ENCODE results near the gene NTM.

The NTM gene

DNA sequence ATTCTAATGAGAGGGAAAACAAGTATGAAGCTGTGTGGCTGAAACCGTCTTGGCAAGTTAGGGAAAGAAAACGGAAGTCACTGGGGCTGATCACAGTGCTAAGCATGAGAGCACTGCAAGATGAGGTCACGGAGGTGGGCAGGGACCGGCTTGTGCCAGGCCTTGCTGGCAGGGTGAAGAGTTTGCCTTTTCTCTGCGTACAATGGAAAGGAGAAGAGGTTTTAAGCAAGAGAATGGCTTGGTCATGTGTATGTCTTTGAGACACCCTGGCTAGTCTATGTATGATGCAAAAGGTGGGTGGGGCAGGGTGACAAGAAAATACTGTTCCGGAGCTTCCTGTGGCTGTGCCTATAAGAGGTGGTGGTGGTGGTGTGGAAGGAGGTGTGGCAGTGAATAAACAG lies 567.9 kb downstream of the NTM start:
- no peak overlapping the region for H3K4me3 ChIP-seq (ENCODE audit: low read depth, low read length)

DNA sequence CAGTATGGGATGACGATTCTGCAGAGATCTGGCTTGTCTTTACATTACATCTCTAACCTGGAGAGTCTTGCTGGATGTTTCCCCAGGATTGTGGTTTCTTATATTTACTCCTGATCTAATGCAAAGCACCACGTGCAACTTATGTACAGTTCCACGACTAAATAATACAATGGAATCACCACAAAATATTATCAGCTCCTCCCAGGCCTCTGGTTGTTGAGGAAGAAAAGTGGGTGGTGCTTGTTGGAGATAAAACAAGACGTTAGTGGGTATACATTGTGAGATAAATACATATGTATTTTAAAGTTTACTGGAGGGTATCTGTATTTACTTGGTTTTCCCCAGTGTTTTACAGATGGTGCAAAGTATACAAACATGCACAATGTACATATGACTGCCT lies 569.7 kb downstream of the NTM start:
- H3K4me3 ChIP-seq (ENCODE audit: low read depth, low read length), result no peak overlapping the region
- TF ChIP-seq, protein P1, sequence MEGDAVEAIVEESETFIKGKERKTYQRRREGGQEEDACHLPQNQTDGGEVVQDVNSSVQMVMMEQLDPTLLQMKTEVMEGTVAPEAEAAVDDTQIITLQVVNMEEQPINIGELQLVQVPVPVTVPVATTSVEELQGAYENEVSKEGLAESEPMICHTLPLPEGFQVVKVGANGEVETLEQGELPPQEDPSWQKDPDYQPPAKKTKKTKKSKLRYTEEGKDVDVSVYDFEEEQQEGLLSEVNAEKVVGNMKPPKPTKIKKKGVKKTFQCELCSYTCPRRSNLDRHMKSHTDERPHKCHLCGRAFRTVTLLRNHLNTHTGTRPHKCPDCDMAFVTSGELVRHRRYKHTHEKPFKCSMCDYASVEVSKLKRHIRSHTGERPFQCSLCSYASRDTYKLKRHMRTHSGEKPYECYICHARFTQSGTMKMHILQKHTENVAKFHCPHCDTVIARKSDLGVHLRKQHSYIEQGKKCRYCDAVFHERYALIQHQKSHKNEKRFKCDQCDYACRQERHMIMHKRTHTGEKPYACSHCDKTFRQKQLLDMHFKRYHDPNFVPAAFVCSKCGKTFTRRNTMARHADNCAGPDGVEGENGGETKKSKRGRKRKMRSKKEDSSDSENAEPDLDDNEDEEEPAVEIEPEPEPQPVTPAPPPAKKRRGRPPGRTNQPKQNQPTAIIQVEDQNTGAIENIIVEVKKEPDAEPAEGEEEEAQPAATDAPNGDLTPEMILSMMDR (IDR thresholded peaks at IDR 0.05; ENCODE audit: borderline replicate concordance, insufficient read depth, low read depth, low read length), result no peak

More for the DNA sequence above, 567.9 kb downstream of the NTM start:
- TF ChIP-seq, protein P1 (IDR thresholded peaks at IDR 0.05; ENCODE audit: borderline replicate concordance, insufficient read depth, low read depth, low read length), result no peak

DNA sequence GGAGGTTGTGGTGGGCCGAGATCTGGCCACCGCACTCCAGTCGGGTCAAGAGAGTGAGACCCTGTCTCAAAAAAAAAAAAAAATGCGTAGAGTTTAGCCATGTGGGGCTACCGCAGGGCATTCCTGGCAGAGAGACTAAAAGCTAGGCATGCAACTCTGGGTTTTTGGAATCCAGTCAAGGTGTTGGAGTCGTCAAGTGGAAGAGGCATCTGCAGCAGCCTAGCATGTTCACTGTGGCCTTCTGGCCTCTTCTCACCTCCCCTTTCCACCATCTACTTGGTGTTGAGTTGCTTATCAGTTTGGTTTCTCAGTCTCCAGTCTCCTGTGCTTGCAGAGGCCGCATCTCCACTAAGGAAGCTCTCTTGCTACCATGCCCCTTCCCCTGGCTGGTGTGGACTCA lies 572.5 kb downstream of the NTM start:
- TF ChIP-seq, protein P1 (IDR thresholded peaks at IDR 0.05; ENCODE audit: borderline replicate concordance, insufficient read depth, low read depth, low read length), result no peak
- no peak overlapping the region for H3K4me3 ChIP-seq (ENCODE audit: low read depth, low read length)

DNA sequence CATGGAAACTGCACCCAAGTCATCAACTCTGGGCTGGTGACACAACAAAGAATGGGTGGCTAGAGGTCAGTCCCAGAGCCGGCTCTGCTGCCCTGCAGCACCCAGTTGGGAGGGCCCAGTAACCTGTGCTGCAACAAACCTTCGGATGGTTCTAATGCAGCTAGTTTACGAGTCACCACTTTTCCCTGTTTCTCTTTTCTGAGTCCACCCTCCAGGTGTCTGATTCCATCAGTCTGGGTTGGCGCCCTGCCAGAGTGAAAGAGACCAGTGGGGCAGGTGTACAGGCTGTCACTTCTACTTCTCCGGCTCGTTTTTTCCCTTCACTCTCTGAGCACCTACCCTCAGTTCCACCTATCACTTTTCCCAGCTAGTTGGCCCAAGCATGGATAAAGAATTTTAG lies 572.9 kb downstream of the NTM start:
- TF ChIP-seq, protein P1 (IDR thresholded peaks at IDR 0.05; ENCODE audit: borderline replicate concordance, insufficient read depth, low read depth, low read length), result no peak
- no peak overlapping the region for H3K4me3 ChIP-seq (ENCODE audit: low read depth, low read length)

DNA sequence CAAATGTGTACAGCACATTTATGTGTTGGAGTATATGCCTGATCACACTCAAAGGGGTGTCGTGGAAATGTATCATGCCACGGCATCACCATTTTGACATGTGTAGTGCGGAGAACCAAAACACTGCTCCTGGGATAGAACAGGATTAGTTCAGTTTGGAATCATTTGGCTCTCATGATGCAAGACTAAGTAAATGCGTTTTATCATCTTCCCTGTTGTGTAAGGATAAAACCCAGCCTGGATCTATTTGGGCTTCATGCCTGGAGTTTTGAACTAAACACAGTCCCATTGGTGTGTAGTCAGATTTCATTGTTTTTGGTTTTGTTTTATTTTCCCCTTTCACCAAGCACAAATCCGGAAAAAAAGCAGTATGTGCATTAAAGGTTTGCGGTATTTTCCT lies 574.3 kb downstream of the NTM start:
- TF ChIP-seq, protein P1 (IDR thresholded peaks at IDR 0.05; ENCODE audit: borderline replicate concordance, insufficient read depth, low read depth, low read length), result no peak
- H3K4me3 ChIP-seq (ENCODE audit: low read depth, low read length), result no peak overlapping the region

DNA sequence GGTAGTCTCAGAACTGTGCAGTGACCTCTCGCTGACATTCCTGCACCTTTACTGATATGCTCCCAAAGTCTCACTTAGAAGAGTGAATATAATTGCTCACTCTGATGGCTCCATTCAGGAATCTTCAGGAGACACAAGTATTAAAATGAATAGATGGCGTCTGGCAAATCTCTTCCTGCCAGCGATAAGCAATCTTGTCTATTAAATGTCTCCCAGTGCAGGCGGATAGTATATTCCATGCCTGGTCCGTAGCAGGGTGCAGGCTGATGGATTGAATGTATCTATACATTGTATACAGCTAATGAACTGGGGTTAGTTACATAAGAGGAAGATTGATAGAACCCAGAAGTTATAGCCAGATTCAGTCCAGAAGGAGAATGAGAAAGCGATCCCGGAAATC lies 575.3 kb downstream of the NTM start:
- TF ChIP-seq, protein P1 (IDR thresholded peaks at IDR 0.05; ENCODE audit: borderline replicate concordance, insufficient read depth, low read depth, low read length), result no peak

DNA sequence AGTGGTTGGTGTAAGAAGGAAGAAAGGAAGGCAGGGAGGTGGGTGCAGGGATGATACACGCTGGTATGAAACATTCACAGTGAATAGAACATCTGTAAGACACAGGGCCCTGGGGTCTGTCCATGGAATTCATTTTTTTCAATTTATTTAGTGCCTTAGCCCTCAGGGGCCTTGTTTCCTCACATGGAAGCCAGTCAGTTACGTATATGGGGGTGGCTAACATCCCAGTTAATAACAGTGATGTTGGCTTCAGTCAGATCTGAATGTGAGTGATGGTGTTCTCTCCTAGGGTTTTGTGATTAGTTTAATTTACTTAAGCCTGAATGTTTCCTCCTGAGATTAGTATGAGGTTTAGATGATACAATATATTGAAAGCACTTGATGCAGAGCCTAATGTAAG lies 577.1 kb downstream of the NTM start:
- TF ChIP-seq, protein P1 (IDR thresholded peaks at IDR 0.05; ENCODE audit: borderline replicate concordance, insufficient read depth, low read depth, low read length), result no peak
- no peak overlapping the region for H3K4me3 ChIP-seq (ENCODE audit: low read depth, low read length)

More for the DNA sequence above, 575.3 kb downstream of the NTM start:
- no peak overlapping the region for H3K4me3 ChIP-seq (ENCODE audit: low read depth, low read length)

All from GM12875 (cell line).